Melanocyte of skin (primary cell): Measurements from ENCODE around the gene TRIM54. TPM values are rescaled to one million over a fixed set of nuclear protein-coding genes. Genes with fewer than 3 reads are reported as not detected.

ENCODE experiments used
- total RNA-seq, 2 donors: library from RNA; depleted of rRNA; stranded (reverse); fragments of >200 nt; gene quantifications; 2 replicates each; pipeline ENCODE4 v1.2.3, GENCODE V29; 2012

The TRIM54 gene, protein sequence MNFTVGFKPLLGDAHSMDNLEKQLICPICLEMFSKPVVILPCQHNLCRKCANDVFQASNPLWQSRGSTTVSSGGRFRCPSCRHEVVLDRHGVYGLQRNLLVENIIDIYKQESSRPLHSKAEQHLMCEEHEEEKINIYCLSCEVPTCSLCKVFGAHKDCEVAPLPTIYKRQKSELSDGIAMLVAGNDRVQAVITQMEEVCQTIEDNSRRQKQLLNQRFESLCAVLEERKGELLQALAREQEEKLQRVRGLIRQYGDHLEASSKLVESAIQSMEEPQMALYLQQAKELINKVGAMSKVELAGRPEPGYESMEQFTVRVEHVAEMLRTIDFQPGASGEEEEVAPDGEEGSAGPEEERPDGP
- not detected for total RNA-seq

DNA sequence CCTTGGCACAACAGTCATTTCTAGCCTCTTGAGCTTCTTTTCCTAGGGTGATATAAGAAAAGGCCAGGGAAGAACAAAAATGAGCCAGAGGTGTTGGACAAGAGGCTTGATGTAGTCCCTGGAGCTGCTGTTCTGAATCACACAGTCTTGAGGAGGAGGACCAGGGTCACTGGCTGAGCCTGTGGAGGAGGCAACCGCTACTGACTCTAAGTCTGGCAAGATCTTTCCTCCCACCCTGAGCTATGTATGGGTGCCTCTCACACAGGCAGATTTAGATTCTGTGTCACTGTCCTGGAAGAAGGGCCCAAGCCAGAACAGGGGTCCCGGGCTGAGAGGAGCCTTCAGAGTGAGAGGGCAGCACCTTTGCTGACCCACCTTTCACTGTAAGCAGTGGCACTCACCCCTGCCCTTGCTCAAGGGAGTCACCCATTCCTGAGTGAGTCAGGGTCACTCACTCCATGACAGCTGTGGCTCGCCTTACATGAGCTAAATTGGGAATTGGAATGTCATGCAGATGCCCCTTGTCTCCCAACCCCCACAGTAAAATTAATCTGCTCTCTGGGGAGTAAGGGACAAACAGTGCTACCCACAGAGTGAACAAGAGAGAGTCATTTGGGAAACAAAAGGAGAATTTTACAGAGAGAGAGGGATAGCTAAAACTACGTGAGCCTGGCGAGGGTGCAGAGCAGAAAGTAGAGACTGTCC lies at the start of gene TRIM54:
TRIM54 (plus strand) TSS at position 575 of the 705 bp plus-strand sequence. CDS start 303 bp downstream, outside the sequence.

DNA sequence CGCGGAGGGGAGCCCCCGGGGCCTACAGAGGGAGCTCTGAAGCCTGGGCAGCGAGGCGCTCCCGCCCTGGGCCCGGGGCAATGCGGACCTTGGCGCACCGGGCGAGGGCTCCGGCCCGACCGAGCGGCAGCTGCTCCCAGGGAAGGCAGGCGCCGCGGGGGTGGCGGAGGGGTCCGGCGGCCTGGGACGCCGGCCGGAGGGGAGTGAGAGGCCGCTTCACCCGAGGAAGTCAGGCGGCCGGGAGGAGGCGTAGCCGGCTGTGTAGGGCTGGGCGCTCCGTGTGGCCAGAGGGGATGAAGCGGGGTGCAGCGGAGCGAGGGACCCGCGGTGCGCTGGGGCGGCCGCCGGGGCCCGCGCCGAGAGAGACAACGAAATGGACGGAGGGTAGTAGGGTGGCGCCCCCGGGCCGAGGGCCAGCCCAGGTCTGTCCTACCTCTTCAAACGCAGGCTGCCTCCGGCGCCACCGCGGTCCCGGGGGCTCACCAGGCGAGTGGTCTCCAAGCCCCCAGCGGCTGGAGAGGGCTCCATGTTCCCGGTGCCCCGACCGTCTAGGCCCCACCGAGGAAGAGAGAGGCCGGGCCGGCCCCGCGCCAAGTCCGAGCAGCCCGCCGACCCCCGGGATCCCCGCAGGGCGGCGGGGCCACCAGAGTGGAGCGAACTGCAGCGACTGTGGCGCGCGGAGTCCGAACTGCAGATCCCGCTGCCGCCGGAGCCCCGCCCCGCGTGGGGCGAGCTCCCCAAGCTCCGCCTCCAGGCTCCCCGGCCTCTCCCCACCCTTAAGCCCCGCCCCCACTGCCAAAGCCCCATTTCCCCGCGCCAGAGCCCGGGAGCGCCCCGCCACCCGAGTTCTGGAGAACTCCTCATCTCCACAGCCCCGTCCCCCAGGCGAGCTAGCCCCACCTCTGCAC lies 19.6 kb upstream of the TRIM54 start, which contains the start of gene SLC30A3:
SLC30A3 (minus strand) TSS at position 669 of the 908 bp plus-strand sequence; CDS start at position 528, 141 bp downstream.

GRCh38 chr2:27275211-27276150 lies 6.7 kb upstream of the TRIM54 start, which contains the start of gene DNAJC5G:
TSS of gene DNAJC5G (plus strand) at chr2:27275433. CDS start at chr2:27276729, 1,296 bp downstream.

DNA sequence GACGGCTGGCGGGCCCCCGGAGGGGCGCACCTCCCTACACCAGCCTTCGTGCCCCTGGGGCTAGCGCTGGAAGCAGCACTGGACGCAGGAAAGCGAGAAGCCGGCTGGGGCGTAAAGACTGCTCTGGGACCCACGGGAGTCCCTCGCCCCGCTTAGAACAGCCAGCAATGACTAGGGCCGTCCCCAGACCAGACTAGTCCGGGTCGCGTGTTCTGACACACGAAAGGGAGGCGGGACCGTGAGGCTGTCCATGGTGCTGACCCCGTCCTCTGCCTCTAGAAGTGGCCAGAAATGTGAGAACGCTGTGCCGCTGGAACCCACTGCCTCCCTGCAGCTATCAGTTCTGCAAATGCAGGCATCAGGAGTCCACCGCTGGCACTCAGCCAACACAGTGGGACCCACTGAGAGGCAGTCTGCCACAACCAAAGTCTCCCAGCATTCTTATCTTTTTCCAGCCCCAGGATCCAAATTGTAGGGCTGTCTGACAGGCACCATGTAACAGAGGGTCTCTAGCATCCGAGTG lies 26.2 kb downstream of the TRIM54 start, which contains the start of gene UCN:
UCN (minus strand) TSS at position 87 of the 523 bp plus-strand sequence. CDS start 550 bp downstream, outside the sequence.

DNA sequence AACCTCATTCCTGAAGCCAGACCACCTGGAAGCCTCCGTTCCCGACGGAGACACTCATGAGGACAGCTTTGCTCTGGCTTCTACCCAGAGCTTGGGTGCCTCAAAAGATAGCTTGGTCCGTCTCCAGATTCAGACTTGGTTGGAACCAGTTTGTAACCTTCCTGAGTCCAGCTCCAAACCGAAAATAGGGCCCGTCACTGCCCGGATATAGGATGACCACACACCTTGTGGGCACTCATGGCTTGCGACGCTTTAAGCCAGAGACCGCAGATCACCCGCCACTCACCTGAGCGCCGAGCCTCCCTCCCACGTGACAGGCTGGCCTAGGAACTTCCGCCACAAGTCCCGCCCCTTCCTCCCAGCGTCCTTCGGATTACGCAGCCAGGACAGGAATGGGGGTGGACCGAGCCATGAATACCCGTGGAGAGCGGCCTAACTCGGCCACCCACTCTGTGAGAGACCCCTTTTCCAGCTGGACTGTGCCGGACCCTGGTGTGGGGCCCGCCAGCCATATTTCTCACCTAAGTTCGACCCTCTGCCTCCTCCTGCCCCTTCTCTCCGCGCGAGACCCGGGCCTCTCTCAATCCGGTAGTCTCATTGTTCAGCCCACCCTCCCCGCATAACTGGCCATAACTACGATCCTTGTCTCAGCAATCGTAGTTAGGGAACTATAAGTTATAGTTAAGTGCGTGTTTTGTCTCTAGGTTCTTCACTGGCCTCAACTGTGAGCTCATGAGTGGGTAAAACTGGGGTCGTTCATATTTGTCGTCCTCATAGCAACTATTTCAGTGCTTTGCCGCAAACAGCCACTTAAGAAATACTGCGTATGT lies 40.8 kb downstream of the TRIM54 start, which contains the start of gene MPV17:
MPV17 (minus strand) TSS at position 332 of the 830 bp plus-strand sequence. CDS start 580 bp downstream, outside the sequence.

GRCh38 chr2:27356382-27357181 lies 74.4 kb downstream of the TRIM54 start, which contains the start of gene GTF3C2:
TSS of gene GTF3C2 (minus strand) at chr2:27356764. CDS start at chr2:27343554, 13,210 bp downstream.

Other genes starting within 250 kb of the TRIM54 start
- 10 to 100 TPM; 43.7 to 47.6 TPM for gene TMEM214, start 249.5 kb upstream of the TRIM54 start, total RNA-seq
- gene AGBL5, start 230.8 kb upstream of the TRIM54 start, total RNA-seq: 10 to 100 TPM; 13.8 to 15.7 TPM
- gene OST4, start 210.8 kb upstream of the TRIM54 start, total RNA-seq: 100 to 1,000 TPM; 137 to 193 TPM
- 1 to 10 TPM; 4.8 to 8.0 TPM for gene EMILIN1, start 203.8 kb upstream of the TRIM54 start, total RNA-seq
- 1 to 10 TPM; 2.8 to 3.7 TPM for gene KHK, start 195.7 kb upstream of the TRIM54 start, total RNA-seq
- gene CGREF1, start 163.3 kb upstream of the TRIM54 start, total RNA-seq: 1 to 10 TPM; 4.7 to 6.2 TPM
- under 1 TPM in 1 of 2 donors, not detected in 1; under 0.01 TPM for gene ABHD1, start 158.6 kb upstream of the TRIM54 start, total RNA-seq
- 10 to 100 TPM; 56.8 to 75.6 TPM for gene PREB, start 147.8 kb upstream of the TRIM54 start, total RNA-seq
- not detected for gene PRR30, start 143.0 kb upstream of the TRIM54 start, total RNA-seq
- not detected for gene TCF23, start 133.4 kb upstream of the TRIM54 start, total RNA-seq
- 100 to 1,000 TPM; 150 to 212 TPM for gene ATRAID, start 70.4 kb upstream of the TRIM54 start, total RNA-seq
- gene SLC5A6, start 70.2 kb upstream of the TRIM54 start, total RNA-seq: 10 to 100 TPM; 35.8 to 87.9 TPM
- 10 to 100 TPM; 23.7 to 41.3 TPM for gene CAD, start 65.1 kb upstream of the TRIM54 start, total RNA-seq
- gene SLC30A3, start 19.4 kb upstream of the TRIM54 start, total RNA-seq: under 1 TPM in 1 of 2 donors, not detected in 1; 0.34 TPM
- not detected for gene DNAJC5G, start 7.0 kb upstream of the TRIM54 start, total RNA-seq
- gene UCN, start 26.0 kb downstream of the TRIM54 start, total RNA-seq: 1 to 10 TPM in 1 of 2 donors, under 1 TPM in 1; 0.67 to 2.1 TPM
- 100 to 1,000 TPM in 1 of 2 donors, 10 to 100 TPM in 1; 88.2 to 118 TPM for gene MPV17, start 40.7 kb downstream of the TRIM54 start, total RNA-seq
- 10 to 100 TPM; 45.1 to 57.6 TPM for gene GTF3C2, start 74.3 kb downstream of the TRIM54 start, total RNA-seq
- 10 to 100 TPM; 25.5 to 28.6 TPM for gene EIF2B4, start 87.9 kb downstream of the TRIM54 start, total RNA-seq
- 100 to 1,000 TPM; 109 to 136 TPM for gene SNX17, start 88.2 kb downstream of the TRIM54 start, total RNA-seq
- 1 to 10 TPM; 6.9 to 9.0 TPM for gene ZNF513, start 98.3 kb downstream of the TRIM54 start, total RNA-seq
- 10 to 100 TPM; 48.9 to 98.6 TPM for gene PPM1G, start 127.2 kb downstream of the TRIM54 start, total RNA-seq
- 10 to 100 TPM; 89.9 to 95.3 TPM for gene NRBP1, start 146.2 kb downstream of the TRIM54 start, total RNA-seq
- gene KRTCAP3, start 160.0 kb downstream of the TRIM54 start, total RNA-seq: not detected
- 10 to 100 TPM; 16.0 to 22.4 TPM for gene IFT172, start 207.3 kb downstream of the TRIM54 start, total RNA-seq
- gene FNDC4, start 212.8 kb downstream of the TRIM54 start, total RNA-seq: 1 to 10 TPM in 1 of 2 donors, under 1 TPM in 1; 0.33 to 2.1 TPM
- gene GCKR, start 214.4 kb downstream of the TRIM54 start, total RNA-seq: not detected